NCI-H1092 treated with DMSO at 0.1 percent for 48 hours (cell line): ENCODE data around the gene PRRX2.
A peak's percentile ranks its signal among the peaks of the same experiment; 100 is the strongest.

Experiments
- DNase-seq: peaks from one replicate; lab custom pipeline; 2025; lab: John Stamatoyannopoulos, UW

The PRRX2 gene

DNA sequence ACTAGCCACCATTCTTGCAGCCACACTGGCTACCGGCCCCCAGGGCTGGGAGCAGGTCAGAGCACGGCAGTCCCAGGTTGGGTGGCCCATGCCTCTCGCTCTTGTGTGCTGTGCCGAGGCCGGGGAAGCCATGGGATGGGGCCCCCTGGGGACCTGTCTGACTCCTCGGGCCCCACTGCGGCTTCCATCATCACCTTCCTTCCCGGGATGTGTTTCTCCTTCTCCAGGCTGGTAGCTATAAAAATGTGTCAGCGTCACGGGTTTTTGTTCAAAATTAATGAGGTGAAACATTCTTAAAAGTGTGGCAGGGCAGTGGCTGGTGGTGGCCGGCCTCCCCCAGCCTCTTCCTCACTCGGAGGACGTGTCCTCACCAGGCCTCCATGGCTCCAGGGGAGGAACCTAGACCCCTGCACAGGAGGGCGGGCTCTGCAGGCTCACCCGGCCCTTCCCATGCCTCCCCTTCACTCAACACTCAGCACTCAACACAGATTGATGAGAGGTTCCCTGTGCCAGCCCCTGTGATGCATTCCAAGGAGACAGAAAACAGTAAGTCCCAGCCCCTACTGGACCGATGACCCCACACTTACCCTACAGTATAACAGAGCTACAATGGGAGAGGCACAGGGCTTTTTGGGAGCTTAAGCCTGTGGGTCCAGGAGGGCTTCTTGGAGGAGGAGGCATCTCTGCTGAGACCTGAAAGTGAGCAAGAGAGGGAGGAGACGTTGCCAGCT is 44.2 kb downstream of the PRRX2 start:
- no peak for DNase-seq

DNA sequence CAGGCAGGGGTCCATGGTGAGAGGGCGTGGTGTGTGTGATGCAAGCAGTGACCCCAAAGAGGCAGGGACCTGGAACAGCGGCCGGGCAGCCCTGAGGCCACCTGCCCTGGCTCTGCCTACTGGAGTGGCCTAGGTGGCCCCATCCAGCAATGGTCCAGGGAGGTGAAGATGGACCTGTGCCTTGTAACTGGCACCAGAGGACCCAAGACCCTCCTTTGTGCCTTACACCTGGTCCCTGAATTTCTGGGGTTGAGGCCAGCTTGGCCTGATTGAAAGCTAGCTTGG is 44.7 kb downstream of the PRRX2 start:
- no peak for DNase-seq

DNA sequence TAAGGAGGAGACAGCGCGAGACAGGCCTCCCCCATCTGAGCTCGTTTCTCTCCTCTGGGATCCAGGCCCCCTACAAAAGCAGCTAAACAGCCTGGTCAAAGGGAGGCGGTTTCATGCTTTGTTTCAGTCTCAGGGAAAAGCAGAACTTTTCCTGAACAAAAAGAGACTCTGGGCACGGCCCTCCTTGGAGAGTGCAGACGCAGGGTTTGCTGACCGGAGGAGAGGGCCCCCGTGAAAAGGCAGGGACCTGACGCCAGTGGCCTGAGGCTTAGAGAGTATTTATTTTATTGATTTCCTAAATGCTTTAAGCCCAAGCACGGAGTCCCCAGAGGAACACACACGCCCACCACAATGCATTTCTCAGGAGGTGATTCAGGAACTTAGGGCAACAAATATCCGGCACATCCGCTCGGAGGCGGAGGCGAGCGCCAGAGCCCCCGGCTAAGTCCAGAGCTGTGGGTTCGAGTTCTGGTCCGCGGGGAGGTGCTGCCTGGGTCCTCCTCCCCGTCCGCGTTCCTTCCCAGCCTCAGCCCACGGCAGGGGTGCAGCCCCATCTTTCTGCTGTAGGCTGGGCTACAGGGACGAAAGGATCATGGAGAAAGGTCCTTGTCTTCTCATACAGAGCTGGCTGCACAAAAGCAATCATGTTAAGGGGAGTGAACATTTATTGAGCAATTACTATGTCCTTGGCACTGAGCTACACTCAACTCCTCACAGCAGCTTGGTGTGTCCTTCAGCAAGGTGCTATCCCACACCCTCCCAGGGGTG is 47.4 kb downstream of the PRRX2 start:
- no peak for DNase-seq

- DNase-seq: no peak
Measured at GRCh38 chr9:129713402-129713679, 47.9 kb downstream of the PRRX2 start.

DNA sequence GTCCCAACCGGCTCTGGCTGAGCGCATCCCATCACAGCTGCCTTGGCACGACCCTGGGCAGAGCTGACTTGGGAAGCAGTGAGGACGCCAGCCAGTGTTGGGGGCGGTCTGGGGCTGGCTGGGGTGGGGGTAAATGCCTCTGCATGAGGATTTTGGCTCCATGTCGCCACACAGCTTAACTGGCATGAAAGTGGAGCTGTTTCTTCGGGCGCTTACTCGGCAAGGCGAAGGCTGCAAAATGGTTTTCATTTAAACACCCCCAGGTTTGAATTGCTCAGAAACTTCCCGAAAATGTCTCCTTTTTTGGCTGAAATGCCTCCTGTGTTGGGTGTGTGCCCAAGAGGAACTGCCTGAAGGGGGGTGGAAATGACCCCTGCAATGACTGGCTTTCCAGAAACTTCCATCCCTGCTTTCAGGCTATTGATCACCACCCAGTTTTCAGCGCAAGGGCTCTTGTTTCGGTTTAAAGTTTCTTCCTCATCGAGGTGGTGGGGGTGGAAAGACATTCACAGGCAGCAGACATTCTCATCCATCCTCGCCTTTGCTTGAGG is 49.1 kb downstream of the PRRX2 start:
- no peak for DNase-seq

DNA sequence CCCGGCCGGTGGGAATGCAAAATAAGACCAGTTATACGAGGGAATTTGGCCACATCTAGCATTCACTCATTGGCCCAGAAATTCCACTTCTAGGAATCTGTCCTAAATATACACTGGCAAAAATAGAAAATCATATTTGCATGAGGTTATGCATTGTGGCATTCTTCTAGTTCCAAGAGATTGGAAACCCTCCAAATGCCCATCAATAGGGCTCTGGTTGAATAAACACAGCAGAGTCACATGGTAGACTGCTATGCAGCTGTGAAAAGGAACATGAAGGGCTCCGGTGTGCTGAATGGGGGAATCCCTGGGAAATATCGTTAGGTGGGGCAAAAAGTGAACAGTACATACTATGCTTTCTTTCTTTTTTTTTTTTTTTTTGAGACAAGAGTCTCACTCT is 50.6 kb downstream of the PRRX2 start:
- DNase-seq: no peak

GRCh38 chr9:129717991-129718390 is 52.5 kb downstream of the PRRX2 start:
- no peak for DNase-seq

DNA sequence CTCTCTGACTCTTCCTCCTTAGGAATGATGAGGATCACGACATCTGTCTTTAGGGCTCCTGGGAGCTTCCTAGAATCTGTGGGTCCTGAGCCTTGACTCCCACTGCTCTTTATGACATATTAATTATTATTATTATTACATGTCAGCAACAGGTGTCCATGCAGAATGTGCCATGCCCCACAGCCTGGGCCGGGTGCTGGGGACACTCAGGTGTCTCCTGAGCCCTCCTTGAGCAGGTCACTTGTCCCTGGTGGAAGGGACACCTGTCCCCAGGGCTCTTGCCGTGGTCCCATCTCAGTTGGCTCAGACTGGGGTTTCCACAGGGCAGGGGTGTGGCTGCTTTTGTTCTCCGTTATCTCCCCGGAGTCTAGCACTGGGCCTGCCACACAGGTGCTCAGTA is 53.2 kb downstream of the PRRX2 start:
- no peak for DNase-seq

- DNase-seq: no peak
Measured at GRCh38 chr9:129719135-129719534, 53.7 kb downstream of the PRRX2 start.

DNA sequence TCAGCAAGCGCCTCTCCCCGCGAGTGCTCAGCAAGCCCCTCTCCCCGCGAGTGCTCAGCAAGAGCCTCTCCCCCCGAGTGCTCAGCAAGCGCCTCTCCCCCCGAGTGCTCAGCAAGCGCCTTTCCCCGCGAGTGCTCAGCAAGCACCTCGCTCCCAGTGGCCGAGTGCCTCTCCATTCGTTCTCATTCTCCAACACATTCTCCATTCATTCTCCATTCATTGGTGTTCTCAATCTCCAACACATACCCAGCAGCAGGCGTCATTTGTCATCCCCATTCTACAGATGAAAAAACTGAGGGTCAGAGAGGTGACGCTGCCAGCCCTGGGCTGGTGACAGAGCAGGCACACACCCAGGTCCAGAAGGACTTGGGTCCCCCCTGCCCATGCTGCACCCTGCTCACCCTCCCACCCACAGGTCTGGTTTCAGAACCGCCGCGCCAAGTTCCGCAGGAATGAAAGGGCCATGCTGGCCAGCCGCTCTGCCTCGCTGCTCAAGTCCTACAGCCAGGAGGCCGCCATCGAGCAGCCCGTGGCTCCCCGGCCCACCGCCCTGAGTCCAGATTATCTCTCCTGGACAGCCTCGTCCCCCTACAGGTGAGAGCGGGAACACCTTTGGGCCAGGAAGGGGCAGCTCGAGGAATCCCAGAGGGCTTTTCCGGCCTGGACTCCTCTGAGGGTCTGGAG is 54.9 kb downstream of the PRRX2 start:
- no peak for DNase-seq

GRCh38 chr9:129720865-129721545 is 55.6 kb downstream of the PRRX2 start:
- DNase-seq: no peak

- DNase-seq: no peak
Measured at GRCh38 chr9:129722913-129723312, 57.5 kb downstream of the PRRX2 start.

DNA sequence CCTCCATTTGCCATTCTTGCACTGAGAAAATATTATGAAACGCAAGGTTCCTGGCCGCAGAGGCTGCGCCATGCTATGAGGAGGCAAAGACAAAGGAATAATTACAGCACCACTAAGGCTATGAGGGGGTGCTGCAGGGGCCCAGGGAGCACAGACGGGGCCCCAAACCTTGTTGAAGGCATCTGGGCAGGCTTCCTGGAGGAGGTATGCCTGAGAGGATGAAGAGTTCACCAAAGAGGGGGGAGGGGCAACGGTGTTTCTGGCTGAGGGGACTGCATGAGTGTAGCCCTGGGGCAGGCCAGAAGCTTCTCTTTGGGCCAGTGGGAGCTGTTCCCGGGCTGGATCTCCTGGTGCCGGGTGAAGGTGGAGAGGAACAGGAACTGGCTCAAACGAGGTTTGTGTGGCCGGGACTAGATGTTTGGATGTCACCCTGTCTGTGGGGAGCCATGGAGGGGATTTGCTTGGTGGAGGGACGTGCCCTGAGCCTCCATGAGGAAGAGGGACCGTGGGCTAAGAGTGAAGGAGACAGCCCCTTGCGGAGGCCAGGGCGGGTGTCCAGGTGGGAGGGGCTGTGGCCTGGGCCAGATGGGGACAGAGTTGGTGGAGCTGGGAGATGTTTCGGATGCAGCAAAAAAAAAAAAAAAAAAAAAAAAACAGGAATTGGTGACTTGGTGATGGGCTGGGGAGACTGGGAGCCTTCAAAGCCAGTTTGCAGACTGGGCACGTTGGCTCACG is 59.2 kb downstream of the PRRX2 start:
- DNase-seq: no peak

DNA sequence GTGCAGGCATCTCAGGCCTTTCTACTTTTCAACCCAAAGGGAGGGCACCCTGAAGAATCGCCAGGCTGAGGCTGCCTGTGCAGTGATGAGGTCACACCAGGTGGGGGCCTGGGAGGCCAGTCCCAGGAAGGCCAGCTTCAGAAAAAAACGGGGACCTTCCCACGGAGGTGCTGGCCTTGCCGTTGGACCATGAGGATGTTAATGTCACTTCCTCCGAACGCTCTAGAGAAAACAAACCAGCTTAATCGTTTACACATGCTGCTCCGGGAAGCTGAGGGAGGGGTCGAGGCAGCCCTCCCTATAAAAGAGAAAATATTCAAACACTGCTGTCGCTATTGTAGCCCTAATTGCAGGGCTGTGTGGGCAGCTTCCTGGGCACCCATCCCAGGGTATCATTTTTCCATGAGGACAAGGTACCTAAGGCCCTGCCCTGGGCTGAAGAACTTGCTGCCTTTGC is 60.4 kb downstream of the PRRX2 start:
- no peak for DNase-seq

DNA sequence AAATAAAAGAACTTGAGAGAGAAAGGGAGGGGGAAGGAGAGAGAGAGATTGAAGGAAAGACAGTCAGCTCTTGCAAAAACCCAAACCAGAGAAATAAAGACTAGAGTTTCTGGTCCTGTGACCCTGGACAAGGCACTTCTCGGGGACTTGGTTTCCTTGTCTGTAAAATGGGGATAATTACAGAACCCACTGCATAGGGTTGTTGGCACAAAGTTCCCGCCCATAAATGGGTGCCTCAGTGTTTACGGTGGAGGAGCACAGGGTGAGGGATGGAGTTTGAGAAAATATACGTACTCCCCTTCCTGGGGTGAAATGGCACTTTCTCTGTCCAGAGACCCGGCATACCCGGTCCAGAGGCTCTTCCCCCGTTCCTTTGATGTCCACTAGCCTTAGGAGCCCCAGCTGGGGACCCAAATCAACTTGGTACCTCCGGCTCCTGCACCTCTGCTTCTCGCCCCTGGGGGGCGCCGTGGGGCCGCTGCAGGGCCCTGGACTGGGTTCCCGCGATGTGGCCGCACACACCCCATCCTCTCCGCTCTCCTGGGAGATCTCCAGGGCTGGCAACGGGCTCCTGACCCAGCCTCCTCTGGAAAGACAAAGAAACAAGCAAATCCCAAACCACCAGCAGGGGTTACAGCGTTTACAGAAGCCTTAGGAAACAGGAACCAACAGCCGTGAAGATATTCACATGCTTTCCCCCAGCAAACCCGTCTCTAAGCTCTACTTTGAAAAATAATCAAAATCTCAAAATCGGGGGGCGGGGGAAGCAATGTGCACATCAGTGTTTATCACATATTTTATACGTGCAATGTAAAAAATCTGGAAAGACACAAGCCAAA is 61.1 kb downstream of the PRRX2 start:
- DNase-seq: peak; percentile 73

GRCh38 chr9:129728744-129729143 is 63.3 kb downstream of the PRRX2 start:
- DNase-seq: no peak

DNA sequence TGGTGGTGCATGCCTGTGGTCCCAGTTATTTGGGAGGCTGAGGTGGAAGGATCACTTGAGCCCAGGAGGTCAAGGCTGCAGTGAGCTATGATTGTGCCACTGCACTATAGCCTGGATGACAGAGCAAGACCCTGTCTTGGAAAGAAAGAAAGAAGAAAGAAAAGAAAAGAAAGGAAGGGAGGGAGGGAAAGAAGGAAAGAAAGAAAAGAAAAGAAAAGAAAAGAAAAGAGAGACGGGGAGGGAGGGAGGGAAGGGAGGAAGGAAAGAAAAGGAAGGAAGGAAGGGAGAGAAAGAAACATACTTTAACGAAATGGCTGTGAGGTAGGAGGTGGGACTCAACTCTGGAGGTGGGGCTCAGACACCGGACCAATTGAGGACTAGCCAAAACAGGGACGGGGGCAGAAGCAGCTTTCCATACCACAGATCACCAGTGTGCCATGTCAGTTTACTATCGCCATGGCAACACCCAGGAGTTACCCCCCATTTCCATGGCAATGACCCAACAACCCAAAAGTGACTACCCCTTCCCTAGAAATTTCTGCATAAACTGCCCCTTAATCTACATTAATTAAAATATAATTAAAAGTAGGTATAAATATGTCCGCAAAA is 66.1 kb downstream of the PRRX2 start:
- DNase-seq: no peak

DNA sequence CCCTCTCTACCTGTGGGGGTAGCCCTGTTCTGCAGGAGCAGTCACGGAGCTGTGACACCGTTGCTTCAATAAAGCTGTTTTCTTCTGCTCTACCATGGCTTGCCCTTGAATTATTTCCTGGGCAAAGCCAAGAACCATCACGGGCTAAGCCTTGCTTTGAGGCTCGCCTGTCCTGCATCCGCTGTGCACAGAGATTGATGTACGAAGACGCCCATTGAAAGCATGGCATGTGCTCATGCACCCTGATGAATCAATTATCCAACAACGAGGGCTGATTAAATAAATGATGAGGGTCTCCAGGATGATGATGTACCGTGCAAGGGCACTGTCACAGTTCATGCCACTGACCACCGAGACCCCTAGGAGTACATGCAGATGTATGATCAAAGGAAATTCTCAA is 66.7 kb downstream of the PRRX2 start:
- no peak for DNase-seq

GRCh38 chr9:129732946-129733631 is 67.6 kb downstream of the PRRX2 start:
- no peak for DNase-seq

DNA sequence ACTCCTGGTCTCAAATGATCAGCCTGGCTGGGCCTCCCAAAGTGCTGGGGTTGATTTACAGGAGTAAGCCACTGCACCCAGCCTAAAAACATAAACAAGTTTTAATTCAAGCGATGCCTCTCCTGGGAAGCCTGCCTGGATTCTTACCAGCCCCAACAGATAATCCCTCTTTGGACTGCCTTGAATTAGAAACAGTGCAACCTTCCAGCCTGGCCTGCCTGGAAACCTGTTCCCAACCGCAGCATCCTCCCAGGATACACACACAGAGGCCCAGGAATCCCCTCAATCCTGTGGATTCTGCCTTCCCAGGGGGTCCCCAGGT is 68.1 kb downstream of the PRRX2 start:
- no peak for DNase-seq
